ENCODE data around the gene CCDC43.

DNA sequence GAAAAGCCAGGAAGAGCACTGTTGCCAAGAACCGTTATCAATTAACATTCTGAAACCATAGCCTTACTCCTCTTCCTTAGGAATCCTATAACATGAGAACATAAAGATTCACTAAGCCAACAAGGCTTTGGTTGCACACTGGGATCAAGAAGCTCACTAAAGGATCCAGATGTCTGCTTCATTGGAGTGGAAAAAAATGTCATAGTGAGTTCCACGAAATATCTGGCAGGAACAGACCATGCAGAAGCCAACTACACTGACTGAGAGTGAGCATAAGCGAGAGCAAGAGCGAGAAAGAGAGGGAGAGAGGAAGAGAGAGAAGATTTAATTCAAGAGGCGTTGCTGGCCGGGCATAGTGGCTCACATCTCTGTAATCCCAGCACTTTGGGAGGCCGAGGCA, 46.7 kb downstream of the CCDC43 start:
- TF ChIP-seq, protein P1, sequence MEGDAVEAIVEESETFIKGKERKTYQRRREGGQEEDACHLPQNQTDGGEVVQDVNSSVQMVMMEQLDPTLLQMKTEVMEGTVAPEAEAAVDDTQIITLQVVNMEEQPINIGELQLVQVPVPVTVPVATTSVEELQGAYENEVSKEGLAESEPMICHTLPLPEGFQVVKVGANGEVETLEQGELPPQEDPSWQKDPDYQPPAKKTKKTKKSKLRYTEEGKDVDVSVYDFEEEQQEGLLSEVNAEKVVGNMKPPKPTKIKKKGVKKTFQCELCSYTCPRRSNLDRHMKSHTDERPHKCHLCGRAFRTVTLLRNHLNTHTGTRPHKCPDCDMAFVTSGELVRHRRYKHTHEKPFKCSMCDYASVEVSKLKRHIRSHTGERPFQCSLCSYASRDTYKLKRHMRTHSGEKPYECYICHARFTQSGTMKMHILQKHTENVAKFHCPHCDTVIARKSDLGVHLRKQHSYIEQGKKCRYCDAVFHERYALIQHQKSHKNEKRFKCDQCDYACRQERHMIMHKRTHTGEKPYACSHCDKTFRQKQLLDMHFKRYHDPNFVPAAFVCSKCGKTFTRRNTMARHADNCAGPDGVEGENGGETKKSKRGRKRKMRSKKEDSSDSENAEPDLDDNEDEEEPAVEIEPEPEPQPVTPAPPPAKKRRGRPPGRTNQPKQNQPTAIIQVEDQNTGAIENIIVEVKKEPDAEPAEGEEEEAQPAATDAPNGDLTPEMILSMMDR (IDR thresholded peaks at IDR 0.05; ENCODE audit: extremely low read depth in 1 of 2, insufficient read depth in 1 of 2, low read depth in 1 of 2, low read length in 2 of 2), result no peak
- TF ChIP-seq POLR2AphosphoS5 (IDR thresholded peaks at IDR 0.05; ENCODE audit: insufficient read depth, low read depth, low read length) (no peak), EZH2 (IDR thresholded peaks at IDR 0.05; ENCODE audit: borderline replicate concordance, low read depth, low read length, severe bottlenecking) (no peak), POLR2A (IDR thresholded peaks at IDR 0.05; ENCODE audit: low read depth, low read length) (no peak), JUN (IDR thresholded peaks at IDR 0.05; ENCODE audit: borderline replicate concordance, insufficient read depth, insufficient read length, low read depth) (no peak), MYC (IDR thresholded peaks at IDR 0.05; ENCODE audit: low read depth, low read length) (no peak), FOS (IDR thresholded peaks at IDR 0.05; ENCODE audit: borderline replicate concordance, insufficient read depth, low read length) (no peak), GATA2 (IDR thresholded peaks at IDR 0.05; ENCODE audit: insufficient read depth, insufficient read length, low read depth, low read length) (no peak)
- TF ChIP-seq, protein P2, sequence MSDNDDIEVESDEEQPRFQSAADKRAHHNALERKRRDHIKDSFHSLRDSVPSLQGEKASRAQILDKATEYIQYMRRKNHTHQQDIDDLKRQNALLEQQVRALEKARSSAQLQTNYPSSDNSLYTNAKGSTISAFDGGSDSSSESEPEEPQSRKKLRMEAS (IDR thresholded peaks at IDR 0.05; ENCODE audit: insufficient read depth, insufficient read length), result no peak

All from endothelial cell of umbilical vein (primary cell).